ENCODE results near the gene COL18A1. TPM values are rescaled to one million over a fixed set of nuclear protein-coding genes. Genes with fewer than 3 reads are reported as not detected.

The COL18A1 gene
- total and polyA plus RNA-seq, 2 donors (not counting 1 experiment from before 2014, with no cell fraction given), result 15.6 to 24.7 TPM

GRCh38 chr21:45379171-45379900 is 25.6 kb upstream of the COL18A1 start:
- H4K20me1 ChIP-seq (ENCODE audit: control insufficient read depth, insufficient read depth, low read length, poor library complexity, severe bottlenecking), result no peaks in the 10 kb centered on the region
- WGBS (ENCODE audit: insufficient coverage), result 74% methylated on average over 16 of the region's 21 CpGs
- no peaks in the 10 kb centered on the region for H3K79me2 ChIP-seq (ENCODE audit: control insufficient read depth, insufficient read depth, low read length)
- DNase-seq (no peak), ATAC-seq (ENCODE audit: low read depth) (no peak)
- H3K4me1 ChIP-seq (ENCODE audit: control insufficient read depth in 2 of 2, insufficient read depth in 2 of 2, low read length in 2 of 2), result no peaks in the 10 kb centered on the region
- no peaks in the 10 kb centered on the region for H3K36me3 ChIP-seq (replicated peaks in 1 of 2; ENCODE audit: control extremely low read depth in 1 of 2, control insufficient read depth in 1 of 2, extremely low read depth in 1 of 2, insufficient read depth in 2 of 2, low read length in 1 of 2)
- no peaks in the 10 kb centered on the region for H3K9me3 Mint-ChIP-seq (ENCODE audit: insufficient read depth)
- peaks cover 0 to 8% (median 0%) of the 10 kb centered on the region in 4 experiments for H3K27me3 ChIP-seq (replicated peaks in 1 of 4; ENCODE audit: control extremely low read depth in 1 of 4, control insufficient read depth in 3 of 4, insufficient read depth in 4 of 4, low read length in 3 of 4)
- no peak overlapping the region for H3K27ac Mint-ChIP-seq
- H3K27me3 Mint-ChIP-seq, result peaks cover 36% of the 10 kb centered on the region
- ChIA-PET CTCF (no interaction called here), POLR2A (no interaction called here)
- H3K9ac ChIP-seq (ENCODE audit: low read length), result no peak overlapping the region
- peaks cover 0 to 15% (median 0%) of the 10 kb centered on the region in 3 donors for H3K9me3 ChIP-seq (ENCODE audit: control extremely low read depth in 1 of 3, control insufficient read depth in 2 of 3, insufficient read depth in 1 of 3, low read length in 2 of 3)
- no peak overlapping the region for H3K4me3 ChIP-seq (ENCODE audit: control extremely low read depth in 1 of 5, extremely low read depth in 1 of 5, insufficient read depth in 1 of 5, low read depth in 2 of 5, low read length in 4 of 5)
- H3K4me3 Mint-ChIP-seq, result no peak overlapping the region
- intact Hi-C loops (cut with micrococcal nuclease), result no loop called here
- H2AFZ ChIP-seq (ENCODE audit: insufficient read depth, low read depth, low read length, poor library complexity, severe bottlenecking), result no peak overlapping the region
- no peaks in the 10 kb centered on the region for H3K4me1 Mint-ChIP-seq
- TF ChIP-seq, protein P1, sequence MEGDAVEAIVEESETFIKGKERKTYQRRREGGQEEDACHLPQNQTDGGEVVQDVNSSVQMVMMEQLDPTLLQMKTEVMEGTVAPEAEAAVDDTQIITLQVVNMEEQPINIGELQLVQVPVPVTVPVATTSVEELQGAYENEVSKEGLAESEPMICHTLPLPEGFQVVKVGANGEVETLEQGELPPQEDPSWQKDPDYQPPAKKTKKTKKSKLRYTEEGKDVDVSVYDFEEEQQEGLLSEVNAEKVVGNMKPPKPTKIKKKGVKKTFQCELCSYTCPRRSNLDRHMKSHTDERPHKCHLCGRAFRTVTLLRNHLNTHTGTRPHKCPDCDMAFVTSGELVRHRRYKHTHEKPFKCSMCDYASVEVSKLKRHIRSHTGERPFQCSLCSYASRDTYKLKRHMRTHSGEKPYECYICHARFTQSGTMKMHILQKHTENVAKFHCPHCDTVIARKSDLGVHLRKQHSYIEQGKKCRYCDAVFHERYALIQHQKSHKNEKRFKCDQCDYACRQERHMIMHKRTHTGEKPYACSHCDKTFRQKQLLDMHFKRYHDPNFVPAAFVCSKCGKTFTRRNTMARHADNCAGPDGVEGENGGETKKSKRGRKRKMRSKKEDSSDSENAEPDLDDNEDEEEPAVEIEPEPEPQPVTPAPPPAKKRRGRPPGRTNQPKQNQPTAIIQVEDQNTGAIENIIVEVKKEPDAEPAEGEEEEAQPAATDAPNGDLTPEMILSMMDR (IDR thresholded peaks at IDR 0.05), result no peak
- no peak for TF ChIP-seq EZH2 (IDR thresholded peaks at IDR 0.05; ENCODE audit: borderline replicate concordance, insufficient read depth, low read depth, low read length, poor library complexity, severe bottlenecking)
- no peak overlapping the region for H3K27ac ChIP-seq (ENCODE audit: low read length in 2 of 2)
- no peak overlapping the region for H3K4me2 ChIP-seq (replicated peaks; ENCODE audit: low read depth, low read length, poor library complexity, severe bottlenecking)

- ChIA-PET POLR2A (no interaction called here), CTCF (no interaction called here)
- Mint-ChIP-seq H3K4me3 (no peak overlapping the region), H3K9me3 (ENCODE audit: insufficient read depth) (no peaks in the 10 kb centered on the region), H3K27ac (peak overlapping the region; percentile 39), H3K4me1 (no peaks in the 10 kb centered on the region), H3K27me3 (peaks cover 38% of the 10 kb centered on the region)
- TF ChIP-seq, protein P1 (IDR thresholded peaks at IDR 0.05), result no peak
- no peak overlapping the region for H3K27ac ChIP-seq (ENCODE audit: low read length in 2 of 2)
- ATAC-seq (ENCODE audit: low read depth) (no peak), DNase-seq (no peak)
- no peak overlapping the region for H3K9ac ChIP-seq (ENCODE audit: low read length)
- H3K4me3 ChIP-seq (ENCODE audit: control extremely low read depth in 1 of 5, extremely low read depth in 1 of 5, insufficient read depth in 1 of 5, low read depth in 2 of 5, low read length in 4 of 5), result no peak overlapping the region
- H3K9me3 ChIP-seq (ENCODE audit: control extremely low read depth in 1 of 3, control insufficient read depth in 2 of 3, insufficient read depth in 1 of 3, low read length in 2 of 3), result peaks cover 0 to 15% (median 0%) of the 10 kb centered on the region in 3 donors
- H3K27me3 ChIP-seq (replicated peaks in 1 of 4; ENCODE audit: control extremely low read depth in 1 of 4, control insufficient read depth in 3 of 4, insufficient read depth in 4 of 4, low read length in 3 of 4), result peaks cover 0 to 8% (median 0%) of the 10 kb centered on the region in 4 experiments
- no peak overlapping the region for H2AFZ ChIP-seq (ENCODE audit: insufficient read depth, low read depth, low read length, poor library complexity, severe bottlenecking)
- 94% methylated on average over 18 of the region's 35 CpGs for WGBS (ENCODE audit: insufficient coverage)
- H3K79me2 ChIP-seq (ENCODE audit: control insufficient read depth, insufficient read depth, low read length), result no peaks in the 10 kb centered on the region
- no peaks in the 10 kb centered on the region for H3K36me3 ChIP-seq (replicated peaks in 1 of 2; ENCODE audit: control extremely low read depth in 1 of 2, control insufficient read depth in 1 of 2, extremely low read depth in 1 of 2, insufficient read depth in 2 of 2, low read length in 1 of 2)
- intact Hi-C loops (cut with micrococcal nuclease), result no loop called here
- H3K4me1 ChIP-seq (ENCODE audit: control insufficient read depth in 2 of 2, insufficient read depth in 2 of 2, low read length in 2 of 2), result no peaks in the 10 kb centered on the region
- no peaks in the 10 kb centered on the region for H4K20me1 ChIP-seq (ENCODE audit: control insufficient read depth, insufficient read depth, low read length, poor library complexity, severe bottlenecking)
- H3K4me2 ChIP-seq (replicated peaks; ENCODE audit: low read depth, low read length, poor library complexity, severe bottlenecking), result no peak overlapping the region
These were observed 25.0 kb upstream of the COL18A1 start for GRCh38 chr21:45379901-45380330.
